HepG2 (cell line): Measurements from ENCODE around the gene SYNJ2. TPM values are rescaled to one million over a fixed set of nuclear protein-coding genes. Genes with fewer than 3 reads are reported as not detected.
A peak's percentile ranks its signal among the peaks of the same experiment; 100 is the strongest.

Experiments
- ATAC-seq: fragments of 200-7000 bp; cut with Tn5 transposase; 3 replicates; pipeline ENCODE4 v1.9.1; 2020; ENCODE audit warnings: mild to moderate bottlenecking, moderate library complexity
- BruUV-seq: library from RNA; stranded (reverse); fragments of 400-500 nt; replicated peaks from 2 replicates; lab custom pipeline; 2021; lab: Mats Ljungman, UMichigan
- CTCF ChIA-PET: fragments of 300-600 bp; formaldehyde crosslinking; extraction: SDS; loops from one replicate; lab custom pipeline; 2021; ENCODE audit warnings: low total read pairs, inconsistent platforms, low intra/inter-chr PET ratio; lab: Yijun Ruan, JAX
- POLR2A ChIA-PET: fragments of 350-600 bp; sonication (Branson Sonifier 250); formaldehyde crosslinking; loops from one replicate; lab custom pipeline; 2020; ENCODE audit warnings: antibody characterized with exemption, inconsistent platforms; lab: Yijun Ruan, JAX
- DNase-seq: peaks from one replicate; pipeline ENCODE4 v3.0.0-alpha.2; 2015; ENCODE audit warnings: low spot score
- FAIRE-seq: peaks from 3 replicates; lab custom pipeline; 2011; peaks lifted over from hg19 to GRCh38; lab: Jason Lieb, UNC
- H2AFZ ChIP-seq: one replicate; pipeline ENCODE4 v1.6.1; 2011; ENCODE audit warnings: low read length, inconsistent platforms
- H3K27ac ChIP-seq: fragments of 300-600 bp; 3 replicates; pipeline ENCODE4 v1.8.0; 2011; ENCODE audit warnings: mixed run types, mild to moderate bottlenecking, mixed read lengths, low read length, inconsistent platforms; ENCODE audit not compliant: insufficient read depth; ENCODE audit errors: extremely low read length
- H3K27me3 ChIP-seq, 2 experiments: fragments of 200-600 bp in 1 of 2; 2 replicates in 1 of 2; 3 replicates in 1 of 2; pipeline versions ENCODE4 v1.6.0 to v1.8.0; 2011; ENCODE audit warnings: low read length in 2 of 2, mild to moderate bottlenecking in 2 of 2, moderate library complexity in 2 of 2, inconsistent platforms in 1 of 2; ENCODE audit not compliant: insufficient read depth in 2 of 2, control insufficient read depth in 1 of 2
- H3K36me3 ChIP-seq, 2 experiments: fragments of 200-600 bp in 1 of 2; replicated peaks in 1 of 2; 2 replicates in 1 of 2; 3 replicates in 1 of 2; pipeline versions ENCODE4 v1.5.1 to v1.8.0; 2011; ENCODE audit warnings: low read length in 2 of 2, inconsistent platforms in 1 of 2; ENCODE audit not compliant: insufficient read depth in 2 of 2, control insufficient read depth in 1 of 2
- H3K4me1 ChIP-seq: 2 replicates; pipeline ENCODE4 v1.5.1; 2012; ENCODE audit warnings: low read length, inconsistent platforms; ENCODE audit not compliant: insufficient read depth
- H3K4me2 ChIP-seq: 2 replicates; pipeline ENCODE4 v1.6.0; 2011; ENCODE audit warnings: low read depth, low read length, inconsistent platforms
- H3K4me3 ChIP-seq, 3 experiments: fragments of 200-600 bp in 1 of 3; sonication (generic), shearing (Covaris generic) in 1 of 3; replicated peaks in 1 of 3; 2 replicates each; pipeline ENCODE4 v1.5.1; 2011 to 2016; ENCODE audit warnings: low read length in 3 of 3, inconsistent platforms in 2 of 3, low read depth in 2 of 3, mild to moderate bottlenecking in 2 of 3, control low read depth in 1 of 3, mixed read lengths in 1 of 3; ENCODE audit not compliant: insufficient read depth in 1 of 3
- H3K79me2 ChIP-seq: one replicate; pipeline ENCODE4 v1.6.1; 2011; ENCODE audit warnings: low read length, inconsistent platforms; ENCODE audit not compliant: insufficient read depth
- H3K9ac ChIP-seq: 2 replicates; pipeline ENCODE4 v1.6.0; 2011; ENCODE audit warnings: mild to moderate bottlenecking, low read depth, low read length, inconsistent platforms; ENCODE audit not compliant: insufficient read depth
- H3K9me3 ChIP-seq: 2 replicates; pipeline ENCODE4 v1.5.1; 2012; ENCODE audit warnings: mild to moderate bottlenecking, low read length
- H4K20me1 ChIP-seq: 2 replicates; pipeline ENCODE4 v1.6.0; 2011; ENCODE audit warnings: inconsistent platforms, mild to moderate bottlenecking, low read length, moderate library complexity; ENCODE audit not compliant: insufficient read depth
- ATF4 ChIP-seq, 2 experiments: fragments of 450-650 bp in 1 of 2; sonication (generic) in 1 of 2; formaldehyde crosslinking; IDR thresholded peaks; 2 replicates each; pipeline versions ENCODE4 v1.5.0 to v1.8.0; 2020 to 2022; ENCODE audit warnings: mild to moderate bottlenecking in 1 of 2, missing genetic modification reagents in 1 of 2
- CEBPB ChIP-seq: IDR thresholded peaks from 2 replicates; pipeline ENCODE4 v1.6.1; 2011; ENCODE audit warnings: low read depth, low read length, improper control_type of control experiment, borderline replicate concordance
- CEBPG ChIP-seq: IDR thresholded peaks from 2 replicates; pipeline ENCODE4 v1.6.1; 2016
- FOXO4 ChIP-seq: sonication (generic); formaldehyde crosslinking; conservative IDR thresholded peaks from 2 replicates; pipeline ENCODE4 v1.8.1; 2023; ENCODE audit warnings: missing genetic modification reagents
- KAT7 ChIP-seq: IDR thresholded peaks from 2 replicates; pipeline ENCODE4 v1.6.1; 2018; ENCODE audit warnings: borderline replicate concordance, missing compliant biosample characterization
- MBNL3 ChIP-seq: fragments of 250-450 bp; sonication (Bioruptor Pico); conservative IDR thresholded peaks from 2 replicates; pipeline ENCODE4 v1.8.0; 2022; ENCODE audit warnings: mild to moderate bottlenecking, inconsistent platforms
- SALL2 ChIP-seq: sonication (generic); formaldehyde crosslinking; IDR thresholded peaks from 2 replicates; pipeline ENCODE4 v1.8.1; 2023; ENCODE audit warnings: mild to moderate bottlenecking, missing genetic modification reagents, inconsistent platforms
- ZNF264 ChIP-seq: sonication (generic); formaldehyde crosslinking; IDR thresholded peaks from 2 replicates; pipeline ENCODE4 v1.4.0; 2020; ENCODE audit warnings: missing genetic modification reagents
- ZNF33B ChIP-seq: sonication (generic); formaldehyde crosslinking; IDR thresholded peaks from 2 replicates; pipeline ENCODE4 v1.5.1; 2020; ENCODE audit warnings: mild to moderate bottlenecking, missing genetic modification reagents
- WGBS: methylation state at CpG from one replicate; pipeline ENCODE4 v1.1.6; 2017; ENCODE audit warnings: low lambda C conversion rate; 5-methylcytosine and 5-hydroxymethylcytosine counted together
- in situ Hi-C: cut with HindIII; loops from 2 replicates; pipeline ENCODE4 v1.10.0; 2017; ENCODE audit warnings: low pct_unique_long_range_greater_than_20kb; ENCODE audit not compliant: extremely low pct_ligation_motif_present
- intact Hi-C: fragments of 100-400 bp; cut with micrococcal nuclease; formaldehyde crosslinking; loops from one replicate; pipeline ENCODE4 v1.10.0; 2022; ENCODE audit not compliant: unreplicated experiment
- polyA plus RNA-seq, 8 experiments: library from polyadenylated mRNA; depleted of rRNA in 3 of 8; stranded (reverse) in 7 of 8; unstranded in 1 of 8; fragments of >200 nt; fragmentation: Illumina TruSeq in 4 of 8; extraction: Trizol in 4 of 8; gene quantifications; 2 replicates each; pipeline versions ENCODE4 v1.2.1 to v1.2.3, GENCODE V29; 2011 to 2016; ENCODE audit warnings: low read depth in 4 of 8, missing spikeins in 1 of 8, mixed read lengths in 1 of 8; ENCODE audit not compliant: insufficient read depth in 1 of 8
- total RNA-seq, 5 experiments: library from RNA; depleted of rRNA; stranded (reverse); fragments of >200 nt; fragmentation: Illumina TruSeq; extraction: Trizol; gene quantifications; 2 replicates each; pipeline ENCODE4 v1.2.3, GENCODE V29; 2016; ENCODE audit warnings: low read depth in 1 of 5

SYNJ2 gene
- total and polyA plus RNA-seq, 2 of the 13 experiments (the other 11 are each of a cell fraction or from before 2014, with no cell fraction given): 39.1 to 57.6 TPM

- Histone ChIP-seq H3K27ac (no peak overlapping the region), H3K9ac (no peak overlapping the region)
- no peak for DNase-seq
- no peak for ATAC-seq
- intact Hi-C loops: no loop called here
- WGBS: 97% methylated on average over 2 of the region's 2 CpGs
- POLR2A ChIA-PET: no interaction called here
- no peak for FAIRE-seq
- TF ChIP-seq ATF4 (CRISPR knock-in tag; IDR thresholded peaks at IDR 0.05) (peak in 1 of 2 experiments; percentile 85; a peak in 2 of 4 replicates), FOXO4 (CRISPR knock-in tag) (no peak), CEBPB (peak; percentile 80), SALL2 (CRISPR knock-in tag) (no peak), CEBPG (CRISPR knock-in tag) (peak; percentile 45; the same call in 1 of the 2 replicates), KAT7 (CRISPR knock-in tag) (no peak), ZNF264 (CRISPR knock-in tag) (no peak), ZNF33B (CRISPR knock-in tag) (no peak), MBNL3 (no peak)
- TF ChIP-seq, all 625 proteins: peak for 3
- Histone ChIP-seq H3K9me3 (no peaks in the 10 kb centered on the region), H3K79me2 (no peaks in the 10 kb centered on the region), H3K36me3 (peaks cover 0 to 5% of the 10 kb centered on the region in 2 experiments; a peak in 2 of 5 replicates), H3K27me3 (no peaks in the 10 kb centered on the region), H4K20me1 (no peaks in the 10 kb centered on the region), H2AFZ (no peak overlapping the region), H3K4me2 (no peak overlapping the region), H3K4me1 (peaks cover 10% of the 10 kb centered on the region), H3K4me3 (no peak overlapping the region)
- no TSS peak for BruUV-seq
- CTCF ChIA-PET: no interaction called here
- in situ Hi-C loops: no loop called here
These were observed 128.1 kb downstream of the SYNJ2 start for GRCh38 chr6:158109748-158110147.
